ENCODE measurements around the gene TSC22D1. TPM values are rescaled to one million over a fixed set of nuclear protein-coding genes. Genes with fewer than 3 reads are reported as not detected.

The TSC22D1 gene
- total RNA-seq, 1 donor from 2014 or later, result 61.7 TPM

DNA sequence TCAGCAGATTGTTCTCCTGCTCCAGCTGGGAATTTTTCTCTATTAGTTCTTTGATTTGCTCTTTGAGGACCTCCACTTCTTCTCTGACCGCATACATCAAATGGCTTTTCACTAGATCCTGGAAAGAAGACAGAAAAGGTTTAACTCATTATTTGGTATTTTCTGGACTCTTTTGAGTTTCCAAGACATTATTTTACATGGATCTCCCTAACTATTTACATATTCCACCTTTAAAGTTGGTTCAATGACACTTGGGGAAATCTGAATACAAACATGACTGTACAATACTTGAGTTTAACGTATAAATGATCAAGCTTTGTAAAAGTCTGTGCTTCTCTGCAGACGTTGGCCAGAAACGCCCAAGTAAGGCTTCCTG is 141.4 kb downstream of the TSC22D1 start:
- no peak for DNase-seq (ENCODE audit: extremely low read depth, low read depth, low spot score)

- no peak for DNase-seq (ENCODE audit: extremely low read depth, low read depth, low spot score)
These were observed 142.0 kb downstream of the TSC22D1 start for GRCh38 chr13:44433863-44434765.

- no peak for DNase-seq (ENCODE audit: extremely low read depth, low read depth, low spot score)
These were observed 143.5 kb downstream of the TSC22D1 start for GRCh38 chr13:44432650-44433049.

- no peak for DNase-seq (ENCODE audit: extremely low read depth, low read depth, low spot score)
These were observed 145.0 kb downstream of the TSC22D1 start for GRCh38 chr13:44431150-44431549.

GRCh38 chr13:44429311-44429710 is 146.8 kb downstream of the TSC22D1 start:
- DNase-seq (ENCODE audit: extremely low read depth, low read depth, low spot score), result no peak

DNA sequence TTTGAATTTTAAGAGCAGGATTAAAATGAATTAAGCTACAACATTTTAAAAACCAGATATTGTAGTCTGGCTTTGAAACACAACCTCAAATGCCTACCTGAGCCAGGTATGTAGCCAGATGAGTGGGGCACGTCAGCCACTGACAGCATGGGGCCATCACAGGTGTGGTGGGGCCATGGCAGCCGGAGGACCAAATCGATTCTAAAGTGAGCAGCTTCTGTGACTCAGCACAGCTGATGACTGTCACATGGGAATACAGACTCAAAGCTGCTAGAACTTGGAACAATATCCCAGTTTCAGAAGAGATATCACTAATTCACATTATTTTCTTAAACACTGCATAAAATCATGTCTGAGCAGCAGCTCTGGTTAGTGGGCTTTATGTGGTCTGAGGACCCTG is 149.7 kb downstream of the TSC22D1 start:
- DNase-seq (ENCODE audit: extremely low read depth, low read depth, low spot score), result no peak

- DNase-seq (ENCODE audit: extremely low read depth, low read depth, low spot score), result no peak
These were observed 150.4 kb downstream of the TSC22D1 start for GRCh38 chr13:44425815-44426078.

DNA sequence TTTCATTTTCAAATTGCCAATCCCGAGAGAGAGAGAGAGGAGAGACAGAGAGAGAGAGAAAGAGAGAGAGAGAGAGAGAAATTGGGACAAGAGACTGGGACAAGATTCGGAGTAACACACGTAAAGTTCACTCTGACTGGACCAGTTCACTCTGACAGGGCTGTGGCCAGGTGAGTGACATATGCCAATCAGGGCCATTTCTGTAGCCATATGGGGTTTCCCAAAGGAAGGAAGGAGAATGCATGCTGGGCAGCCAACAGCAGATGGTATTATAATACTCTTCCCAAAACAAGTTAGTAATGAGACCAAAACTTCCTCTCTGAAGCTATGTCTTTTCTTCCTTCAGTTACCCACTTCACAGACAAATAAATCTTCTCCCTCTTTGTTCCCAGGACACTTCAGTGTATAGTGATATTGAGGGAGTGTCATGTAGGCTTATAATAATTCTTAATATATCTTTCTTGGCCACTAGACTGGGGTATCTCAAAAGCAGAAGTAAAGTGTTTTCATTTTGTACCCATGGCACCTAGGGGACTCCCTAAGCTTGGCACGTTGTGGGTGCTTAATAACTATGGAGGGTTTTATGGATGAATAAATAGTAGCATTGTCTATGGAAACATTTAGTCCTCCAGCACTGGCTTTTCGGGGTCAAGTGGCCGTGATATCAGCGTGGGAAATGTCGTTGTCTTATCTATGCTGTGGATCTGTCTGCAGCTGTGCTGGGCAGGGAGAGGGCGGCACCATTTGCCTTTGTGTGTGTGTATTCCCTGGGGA is 150.9 kb downstream of the TSC22D1 start:
- DNase-seq (ENCODE audit: extremely low read depth, low read depth, low spot score), result no peak

DNA sequence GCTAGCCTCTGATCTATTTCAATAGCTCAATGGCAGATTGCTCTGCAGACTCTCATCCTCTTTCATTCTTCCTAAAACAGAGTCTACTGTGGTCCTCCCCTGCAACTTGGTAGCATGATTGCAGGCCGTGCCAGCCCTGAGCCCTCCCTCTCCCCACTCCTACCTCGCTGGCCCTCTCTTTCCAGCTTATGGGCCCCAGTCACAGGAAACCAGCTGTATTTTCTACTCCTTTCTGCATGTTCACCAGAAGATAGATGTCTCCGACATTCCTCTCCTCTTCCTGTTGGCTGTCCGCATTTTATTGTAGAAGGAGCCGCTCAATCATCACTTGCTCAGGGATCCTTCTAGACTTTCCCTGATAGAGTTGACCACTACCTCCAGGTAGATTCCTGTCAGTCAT is 152.3 kb downstream of the TSC22D1 start:
- DNase-seq (ENCODE audit: extremely low read depth, low read depth, low spot score), result no peak

DNA sequence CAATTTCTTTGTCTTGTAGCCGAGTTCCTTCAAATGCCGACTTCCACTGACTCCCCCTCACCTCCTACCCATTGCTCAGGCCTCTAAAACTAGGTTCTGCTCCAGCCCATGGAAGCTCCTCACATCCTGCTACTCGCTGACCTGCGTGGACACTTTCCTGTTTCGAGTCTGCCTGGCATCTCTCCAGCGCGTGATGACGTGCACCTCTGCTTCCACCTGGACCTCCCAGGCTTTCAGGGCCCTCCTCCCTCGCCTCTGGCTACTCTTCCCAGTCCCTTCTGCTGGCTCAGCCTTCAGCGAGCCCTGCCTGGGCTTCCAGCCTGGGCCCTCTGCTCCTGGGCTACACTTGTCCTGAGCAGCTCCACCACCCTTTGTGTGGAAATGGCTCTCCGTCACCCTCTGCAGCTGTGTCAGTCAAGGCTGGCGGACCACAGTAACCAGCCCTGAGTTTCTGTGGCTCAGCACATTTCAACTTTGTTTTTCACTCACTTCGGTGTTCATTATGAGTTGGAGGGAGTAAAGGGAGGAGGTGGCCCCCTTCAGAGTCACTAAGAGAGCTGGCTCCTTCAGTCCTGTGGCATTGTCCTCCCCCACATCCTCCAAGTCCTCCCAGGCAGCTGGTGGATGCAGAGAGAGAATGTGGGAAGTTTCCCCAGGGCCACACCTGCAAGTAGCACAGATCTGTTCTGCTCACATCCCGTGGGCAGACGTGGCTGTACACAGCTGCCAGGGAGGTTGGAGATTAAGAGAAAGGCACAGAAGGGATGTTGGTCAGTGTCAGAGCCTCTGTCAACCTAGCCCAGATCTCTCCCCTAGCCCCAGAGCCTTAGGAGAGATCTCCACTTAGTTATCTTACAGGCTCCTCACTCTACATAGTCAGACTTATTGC is 153.1 kb downstream of the TSC22D1 start:
- no peak for DNase-seq (ENCODE audit: extremely low read depth, low read depth, low spot score)

DNA sequence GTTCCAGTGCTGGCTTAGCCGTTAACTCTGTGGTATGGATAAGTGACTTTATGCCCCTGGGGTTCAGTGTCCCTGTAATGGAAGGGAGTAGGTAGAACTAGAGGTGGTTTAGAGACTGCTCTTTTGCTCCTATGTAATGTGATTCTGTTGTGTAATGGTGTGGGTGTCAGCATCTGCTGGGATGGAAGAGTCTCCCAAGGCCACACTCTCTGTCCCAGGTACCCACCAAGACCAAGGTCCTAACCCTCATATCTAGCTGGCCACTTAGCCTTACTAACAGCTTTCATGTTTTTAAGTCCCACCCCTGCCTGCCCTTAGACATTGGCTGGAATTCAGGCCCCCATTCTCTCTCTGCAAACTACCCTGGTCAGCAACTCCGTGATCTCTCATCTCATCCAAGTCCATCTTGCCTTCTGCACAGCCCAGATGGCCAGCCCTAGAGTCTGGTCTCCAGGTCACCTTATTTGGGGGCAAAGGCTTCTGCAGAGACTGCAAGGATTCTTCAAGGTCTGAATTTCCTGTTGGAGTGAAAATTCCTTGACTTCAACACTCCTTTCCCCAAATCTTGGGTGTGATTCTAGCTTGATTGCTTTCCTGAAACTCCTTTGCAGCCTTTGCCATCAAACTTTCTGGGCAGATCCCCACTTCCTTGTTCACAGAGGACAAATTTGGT is 154.1 kb downstream of the TSC22D1 start:
- no peak for DNase-seq (ENCODE audit: extremely low read depth, low read depth, low spot score)

DNA sequence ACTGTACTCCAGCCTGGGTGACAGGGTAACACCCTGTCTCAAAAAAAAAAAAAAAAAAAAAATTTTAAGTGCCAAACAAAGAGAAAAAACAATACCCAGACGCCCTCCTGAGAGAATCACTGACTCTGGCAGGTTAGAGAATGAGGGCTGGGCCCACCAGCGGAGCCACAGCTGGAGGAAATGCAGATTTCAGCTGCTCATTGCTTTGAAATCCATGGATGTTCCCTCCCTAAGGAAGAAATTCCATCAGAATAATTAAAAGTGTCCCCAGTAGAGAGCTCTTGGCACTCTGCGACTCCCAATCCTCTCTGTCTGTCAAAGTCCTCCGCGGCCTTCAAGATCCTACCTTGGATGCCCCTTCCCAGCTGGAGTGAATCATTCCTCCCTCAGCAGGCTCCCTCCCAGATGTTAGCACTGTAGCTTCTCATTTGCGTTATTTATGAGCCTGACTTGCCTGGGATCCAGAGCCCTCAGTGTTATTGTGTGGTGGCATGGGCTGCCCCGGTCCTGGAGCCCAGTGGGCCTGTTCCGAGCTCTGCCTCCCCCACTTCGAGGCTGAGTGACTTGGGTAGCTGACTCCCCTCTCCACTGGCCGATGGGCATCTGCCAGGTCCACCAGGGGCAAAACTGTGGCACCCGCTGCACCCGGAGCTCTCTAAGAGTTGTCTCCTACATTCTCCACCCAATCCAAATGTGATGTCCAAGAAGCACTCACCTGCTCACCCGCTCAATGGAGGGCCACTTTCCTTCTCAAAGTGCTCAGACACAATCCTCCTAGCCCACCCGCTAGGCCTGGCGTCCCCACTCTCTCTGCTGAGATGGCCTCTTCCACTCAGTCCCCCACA is 155.5 kb downstream of the TSC22D1 start:
- no peak for DNase-seq (ENCODE audit: extremely low read depth, low read depth, low spot score)

GRCh38 chr13:44417876-44418275 is 158.3 kb downstream of the TSC22D1 start:
- no peak for DNase-seq (ENCODE audit: extremely low read depth, low read depth, low spot score)

DNA sequence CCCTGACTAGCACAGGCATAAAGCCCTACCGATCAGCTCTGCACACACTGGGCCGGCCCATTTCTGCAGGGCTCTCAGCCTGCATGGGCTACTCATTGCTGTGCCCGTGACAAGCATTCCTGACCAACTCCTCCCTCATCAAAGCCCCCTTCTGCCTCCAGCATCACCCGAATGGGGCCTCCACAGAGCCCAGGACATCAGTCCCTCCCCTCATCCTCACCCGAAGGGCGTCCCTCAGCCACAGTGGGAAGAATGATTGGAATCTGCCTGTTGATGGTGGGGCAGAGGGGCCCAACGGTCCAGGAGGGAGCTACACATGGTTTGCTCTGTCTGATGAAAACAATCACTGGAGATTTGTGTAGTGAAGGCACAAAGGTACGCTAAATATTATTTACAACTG is 158.7 kb downstream of the TSC22D1 start:
- DNase-seq (ENCODE audit: extremely low read depth, low read depth, low spot score), result no peak

- no peak for DNase-seq (ENCODE audit: extremely low read depth, low read depth, low spot score)
These were observed 159.4 kb downstream of the TSC22D1 start for GRCh38 chr13:44416744-44417143.

GRCh38 chr13:44416301-44416700 is 159.8 kb downstream of the TSC22D1 start:
- no peak for DNase-seq (ENCODE audit: extremely low read depth, low read depth, low spot score)

DNA sequence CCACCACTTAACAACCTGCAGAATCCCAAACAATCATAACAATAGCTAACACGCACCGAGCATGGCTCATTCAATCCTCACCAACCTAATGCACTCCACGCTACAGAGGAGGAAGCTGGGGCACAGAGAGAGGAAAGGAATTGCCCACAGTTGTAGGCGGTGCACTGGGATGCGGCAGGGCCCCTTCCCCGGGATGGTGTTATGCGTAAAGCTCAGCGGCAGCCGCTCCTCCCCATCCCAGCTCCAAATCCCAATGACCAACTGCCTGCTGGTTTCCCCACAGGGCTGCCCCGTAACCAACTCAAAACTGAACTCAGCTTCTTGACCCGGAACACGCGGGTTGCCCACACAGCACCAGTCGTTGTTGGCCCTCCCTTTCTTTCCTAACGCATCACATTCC is 160.3 kb downstream of the TSC22D1 start:
- DNase-seq (ENCODE audit: extremely low read depth, low read depth, low spot score), result no peak

DNA sequence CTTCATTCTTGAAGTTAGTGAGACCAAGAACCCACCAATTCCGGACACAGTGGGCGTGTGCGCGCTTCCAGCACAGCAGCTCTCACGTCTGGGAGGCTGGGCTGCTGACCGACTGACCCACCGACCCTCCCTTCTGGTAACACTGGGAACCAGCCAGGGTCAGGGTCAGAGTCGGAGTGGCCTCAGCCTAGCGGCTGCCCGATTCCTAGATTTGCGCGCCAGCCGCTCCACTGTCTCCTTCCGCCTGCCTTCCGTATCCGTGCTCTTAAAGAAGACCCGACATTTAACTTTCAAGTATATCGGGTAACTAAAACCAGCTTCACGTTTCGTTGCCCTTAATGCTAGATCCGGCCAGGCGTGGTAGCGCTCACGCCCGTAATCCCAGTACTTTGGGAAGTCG is 161.4 kb downstream of the TSC22D1 start:
- DNase-seq (ENCODE audit: extremely low read depth, low read depth, low spot score), result no peak

DNA sequence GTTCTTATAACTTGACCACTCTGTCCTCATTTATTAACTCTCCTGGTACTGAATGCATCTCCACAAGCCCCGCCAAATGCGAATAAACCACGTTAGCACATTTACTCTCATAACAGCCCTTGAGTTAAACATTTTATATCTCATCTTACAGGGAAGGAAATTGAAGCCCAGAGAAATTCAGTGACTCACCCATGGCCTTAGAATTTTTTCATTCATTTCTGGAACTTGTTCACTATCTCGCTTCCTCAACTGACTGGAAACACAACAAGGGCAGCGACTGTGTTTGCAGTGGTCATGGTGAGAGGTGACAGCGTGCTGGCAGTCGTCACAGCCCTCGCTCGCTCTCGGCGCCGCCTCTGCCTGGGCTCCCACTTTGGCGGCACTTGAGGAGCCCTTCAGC is 163.0 kb downstream of the TSC22D1 start:
- no peak for DNase-seq (ENCODE audit: extremely low read depth, low read depth, low spot score)
